NCI-H460 (cell line): ENCODE data around the gene PSTK. TPM values are rescaled to one million over a fixed set of nuclear protein-coding genes. Genes with fewer than 3 reads are reported as not detected.

Experiments
- DNase-seq: peaks from one replicate; pipeline ENCODE4 v3.0.0-alpha.2; 2016; ENCODE audit warnings: low read depth; ENCODE audit errors: extremely low read depth
- total RNA-seq: library from RNA; depleted of rRNA; stranded (reverse); fragments of >200 nt; shearing (Covaris generic); gene quantifications from 2 replicates; pipeline ENCODE4 v1.2.3, GENCODE V29; 2014

The PSTK gene
- total RNA-seq, 1 experiment from 2014 or later = 9.5 TPM

- DNase-seq = no peak
Observed at GRCh38 chr10:122990278-122990677, 10.1 kb downstream of the PSTK start.

- DNase-seq = no peak
Observed at GRCh38 chr10:122992031-122992585, 11.9 kb downstream of the PSTK start.

GRCh38 chr10:122993797-122994336, 13.7 kb downstream of the PSTK start:
- no peak for DNase-seq

GRCh38 chr10:122995936-122996335, 15.7 kb downstream of the PSTK start:
- DNase-seq = no peak

- DNase-seq = no peak
Observed at GRCh38 chr10:122997864-122998263, 17.7 kb downstream of the PSTK start.

- no peak for DNase-seq
Observed at GRCh38 chr10:122998360-122998917, 18.2 kb downstream of the PSTK start.

GRCh38 chr10:122998934-122999333, 18.7 kb downstream of the PSTK start:
- no peak for DNase-seq

GRCh38 chr10:122999347-122999746, 19.1 kb downstream of the PSTK start:
- no peak for DNase-seq

GRCh38 chr10:123000155-123000554, 20.0 kb downstream of the PSTK start:
- no peak for DNase-seq

- DNase-seq = no peak
Observed at GRCh38 chr10:123001370-123001769, 21.2 kb downstream of the PSTK start.

GRCh38 chr10:123004298-123004697, 24.1 kb downstream of the PSTK start:
- no peak for DNase-seq

GRCh38 chr10:123007558-123008354, 27.6 kb downstream of the PSTK start:
- peak; percentile 30 for DNase-seq

- peak; percentile 98 for DNase-seq
Observed at GRCh38 chr10:123008355-123009104, 28.3 kb downstream of the PSTK start, which contains the start of the genes ACADSB and IKZF5. Gene ACADSB (plus strand): TSS chr10:123009006. CDS start chr10:123009030, 24 bp downstream. Gene IKZF5 (minus strand): TSS chr10:123008795. CDS start chr10:122998625, 10,170 bp downstream.

GRCh38 chr10:123009105-123009820, 29.1 kb downstream of the PSTK start:
- DNase-seq = no peak

- DNase-seq = no peak
Observed at GRCh38 chr10:123011987-123012386, 31.8 kb downstream of the PSTK start.

GRCh38 chr10:123013456-123014419, 33.5 kb downstream of the PSTK start:
- no peak for DNase-seq

- no peak for DNase-seq
Observed at GRCh38 chr10:123014772-123015171, 34.6 kb downstream of the PSTK start.

GRCh38 chr10:123016228-123016627, 36.0 kb downstream of the PSTK start:
- no peak for DNase-seq
